Body of pancreas (tissue), 4 donors: ENCODE measurements around the gene PSD4.

Experiments
- CTCF ChIP-seq, 7 experiments: fragments of 450-650 bp in 4 of 7; fragments of 200-600 bp in 3 of 7; sonication (generic) in 3 of 7; IDR thresholded peaks; one replicate each; pipeline ENCODE4 v1.5.1; 2016 to 2019; ENCODE audit warnings: antibody characterized with exemption in 7 of 7
- POLR2A ChIP-seq, 3 donors: fragments of 450-650 bp; IDR thresholded peaks; one replicate each; pipeline ENCODE4 v1.6.1; 2016; ENCODE audit warnings: antibody characterized with exemption in 3 of 3, mild to moderate bottlenecking in 2 of 3

- no peak for TF ChIP-seq CTCF (IDR thresholded peaks at IDR 0.05)
- no peak for TF ChIP-seq POLR2A (IDR thresholded peaks at IDR 0.05)
Observed at GRCh38 chr2:113227290-113227689, 53.5 kb downstream of the PSD4 start.
